ENCODE measurements around the gene ISL2. TPM values are rescaled to one million over a fixed set of nuclear protein-coding genes. Genes with fewer than 3 reads are reported as not detected.

ISL2 gene
- polyA plus RNA-seq, 1 experiment, result 7.7 TPM

- POLR2A ChIA-PET, result interaction anchor here (0.6 kb wide), 1 partner anchor 624 kb away, joined by 7 read pairs; no protein-coding TSS in a partner anchor
- peak overlapping the region; percentile 74 for H3K4me3 ChIP-seq (ENCODE audit: low read depth, low read length)
- CTCF ChIA-PET, result interaction anchor here (0.6 to 2.1 kb wide), 2 partner anchors 188 to 504 kb away, joined by 3 to 4 read pairs; no protein-coding TSS in a partner anchor
- DNase-seq (ENCODE audit: low read depth), result no peak
- no peaks in the 10 kb centered on the region for H3K27me3 ChIP-seq (ENCODE audit: control insufficient read depth, insufficient read depth, low read length)
- no peak for TF ChIP-seq CTCF (IDR thresholded peaks at IDR 0.05; ENCODE audit: insufficient read depth, low read depth, low read length)
- H3K36me3 ChIP-seq (ENCODE audit: control insufficient read depth, insufficient read depth, low read length), result peaks cover 13% of the 10 kb centered on the region
Measured at GRCh38 chr15:76337696-76338485, 1.3 kb downstream of the ISL2 start.

- H3K4me3 ChIP-seq (ENCODE audit: low read depth, low read length), result peak overlapping the region; percentile 74
- no peak for TF ChIP-seq CTCF (IDR thresholded peaks at IDR 0.05; ENCODE audit: insufficient read depth, low read depth, low read length)
- peaks cover 13% of the 10 kb centered on the region for H3K36me3 ChIP-seq (ENCODE audit: control insufficient read depth, insufficient read depth, low read length)
- CTCF ChIA-PET, result interaction anchor here (2.1 kb wide), 1 partner anchor 189 kb away, joined by 4 read pairs; no protein-coding TSS in a partner anchor
- H3K27me3 ChIP-seq (ENCODE audit: control insufficient read depth, insufficient read depth, low read length), result no peaks in the 10 kb centered on the region
- POLR2A ChIA-PET, result no interaction called here
- DNase-seq (ENCODE audit: low read depth), result no peak
Measured at GRCh38 chr15:76338486-76339304, 2.1 kb downstream of the ISL2 start.

- H3K27me3 ChIP-seq (ENCODE audit: control insufficient read depth, insufficient read depth, low read length), result no peaks in the 10 kb centered on the region
- no peak for TF ChIP-seq CTCF (IDR thresholded peaks at IDR 0.05; ENCODE audit: insufficient read depth, low read depth, low read length)
- POLR2A ChIA-PET, result no interaction called here
- peak overlapping the region; percentile 74 for H3K4me3 ChIP-seq (ENCODE audit: low read depth, low read length)
- CTCF ChIA-PET, result interaction anchor here (1.0 to 2.1 kb wide), 4 partner anchors 9 to 193 kb away, joined by 3 to 5 read pairs (median 4); no protein-coding TSS in a partner anchor
- H3K36me3 ChIP-seq (ENCODE audit: control insufficient read depth, insufficient read depth, low read length), result peaks cover 13% of the 10 kb centered on the region
- no peak for DNase-seq (ENCODE audit: low read depth)
Measured at GRCh38 chr15:76339305-76340197, 3.0 kb downstream of the ISL2 start.

- Histone ChIP-seq H3K27me3 (ENCODE audit: control insufficient read depth, insufficient read depth, low read length) (no peaks in the 10 kb centered on the region), H3K4me3 (ENCODE audit: low read depth, low read length) (peak overlapping the region; percentile 74), H3K36me3 (ENCODE audit: control insufficient read depth, insufficient read depth, low read length) (peaks cover 13% of the 10 kb centered on the region)
- POLR2A ChIA-PET, result no interaction called here
- TF ChIP-seq CTCF (IDR thresholded peaks at IDR 0.05; ENCODE audit: insufficient read depth, low read depth, low read length), result no peak
- CTCF ChIA-PET, result interaction anchor here (0.6 to 2.1 kb wide), 8 partner anchors 8 to 527 kb away, joined by 3 to 6 read pairs (median 3); no protein-coding TSS in a partner anchor
- DNase-seq (ENCODE audit: low read depth), result no peak
Measured at GRCh38 chr15:76340198-76340802, 3.7 kb downstream of the ISL2 start.
